Nephron progenitor cell (in vitro differentiated cells): Measurements from ENCODE around the gene TIGD1.

Experiments used
- DNase-seq: peaks from one replicate; pipeline ENCODE4 v3.0.0; 2021
- H3K27ac Mint-ChIP-seq: 2 replicates; pipeline ENCODE4 v1.8.0; 2021; ENCODE audit warnings: mild to moderate bottlenecking, moderate library complexity, mixed read lengths
- H3K27me3 Mint-ChIP-seq: 2 replicates; pipeline ENCODE4 v1.8.0; 2021; ENCODE audit warnings: mild to moderate bottlenecking, low read depth, mixed read lengths; ENCODE audit not compliant: poor library complexity
- H3K36me3 Mint-ChIP-seq: 2 replicates; pipeline ENCODE4 v1.8.0; 2021; ENCODE audit warnings: low read depth, mixed read lengths
- H3K4me1 Mint-ChIP-seq: 2 replicates; pipeline ENCODE4 v1.8.0; 2021; ENCODE audit warnings: mixed read lengths
- H3K4me3 Mint-ChIP-seq: 2 replicates; pipeline ENCODE4 v1.8.0; 2021; ENCODE audit warnings: mild to moderate bottlenecking, moderate library complexity, mixed read lengths
- H3K9me3 Mint-ChIP-seq: 2 replicates; pipeline ENCODE4 v1.8.0; 2021; ENCODE audit warnings: mild to moderate bottlenecking, moderate library complexity, mixed read lengths
- CTCF ChIP-seq: fragments of 200-600 bp; sonication (generic); IDR thresholded peaks from 2 replicates; pipeline ENCODE4 v1.5.0; 2021; ENCODE audit warnings: antibody characterized with exemption

The TIGD1 gene

GRCh38 chr2:232550354-232551249, at the start of gene TIGD1, which contains the start of gene EIF4E2:
TIGD1 (minus strand) TSS chr2:232550557; CDS start chr2:232549882, 675 bp downstream.
EIF4E2 (plus strand) TSS chr2:232550689; CDS start chr2:232550725, 36 bp downstream.
- Mint-ChIP-seq H3K27me3 (no peaks in the 10 kb centered on the region), H3K36me3 (peaks cover 74% of the 10 kb centered on the region), H3K4me3 (peak within 1 kb of the TSS; percentile 97), H3K27ac (peak within 1 kb of the TSS; percentile 98), H3K9me3 (peaks cover 39% of the 10 kb centered on the region), H3K4me1 (peaks cover 28% of the 10 kb centered on the region)
- peak; percentile 8 for TF ChIP-seq CTCF
- peak; percentile 93 for DNase-seq

- peaks cover 7% of the 10 kb centered on the region for H3K4me1 Mint-ChIP-seq
- no peaks in the 10 kb centered on the region for H3K9me3 Mint-ChIP-seq
- H3K27me3 Mint-ChIP-seq = peaks cover 30% of the 10 kb centered on the region
- TF ChIP-seq CTCF = no peak
- H3K4me3 Mint-ChIP-seq = no peak overlapping the region
- H3K27ac Mint-ChIP-seq = no peak overlapping the region
- DNase-seq = no peak
- no peaks in the 10 kb centered on the region for H3K36me3 Mint-ChIP-seq
These were observed 47.9 kb upstream of the TIGD1 start for GRCh38 chr2:232598293-232598692.

- no peak for DNase-seq
- Mint-ChIP-seq H3K4me3 (no peak overlapping the region), H3K27me3 (peaks cover 31% of the 10 kb centered on the region), H3K4me1 (peaks cover 7% of the 10 kb centered on the region), H3K36me3 (no peaks in the 10 kb centered on the region), H3K9me3 (no peaks in the 10 kb centered on the region), H3K27ac (no peak overlapping the region)
- no peak for TF ChIP-seq CTCF
These were observed 47.2 kb upstream of the TIGD1 start for GRCh38 chr2:232597362-232598079.

- H3K36me3 Mint-ChIP-seq = peaks cover 10% of the 10 kb centered on the region
- H3K27me3 Mint-ChIP-seq = peaks cover 15% of the 10 kb centered on the region
- peaks cover 7% of the 10 kb centered on the region for H3K9me3 Mint-ChIP-seq
- no peak overlapping the region for H3K4me3 Mint-ChIP-seq
- no peak overlapping the region for H3K27ac Mint-ChIP-seq
- DNase-seq = no peak
- no peak for TF ChIP-seq CTCF
- H3K4me1 Mint-ChIP-seq = no peaks in the 10 kb centered on the region
These were observed 43.6 kb upstream of the TIGD1 start for GRCh38 chr2:232593982-232594381.

GRCh38 chr2:232592772-232593395, 42.5 kb upstream of the TIGD1 start:
- Mint-ChIP-seq H3K27ac (no peak overlapping the region), H3K4me3 (no peak overlapping the region), H3K4me1 (no peaks in the 10 kb centered on the region), H3K9me3 (peaks cover 7% of the 10 kb centered on the region), H3K36me3 (peaks cover 10% of the 10 kb centered on the region), H3K27me3 (peaks cover 12% of the 10 kb centered on the region)
- TF ChIP-seq CTCF = no peak
- DNase-seq = no peak
